GM18861 (cell line): ENCODE measurements around the gene SNCAIP.
"Not testable (repeated sequence)": the region's sequence is repeated elsewhere in the genome, so short reads cannot be mapped to it uniquely, and the experiment has no call there.

ENCODE experiments used
- ATAC-seq: cut with Tn5 transposase; IDR thresholded peaks from one replicate; pipeline ENCODE4 v1.9.1; 2021; ENCODE audit not compliant: unreplicated experiment

Gene SNCAIP

GRCh38 chr5:122354293-122354692 is 42.3 kb downstream of the SNCAIP start:
- ATAC-seq: no peak

GRCh38 chr5:122355324-122355723 is 43.3 kb downstream of the SNCAIP start:
- ATAC-seq: no peak

- no peak for ATAC-seq
Observed at GRCh38 chr5:122356855-122357254, 44.8 kb downstream of the SNCAIP start.

- no peak for ATAC-seq
Observed at GRCh38 chr5:122358372-122358979, 46.4 kb downstream of the SNCAIP start.

GRCh38 chr5:122362361-122362760 is 50.3 kb downstream of the SNCAIP start:
- ATAC-seq: no peak

- ATAC-seq: no peak
Observed at GRCh38 chr5:122363623-122364022, 51.6 kb downstream of the SNCAIP start.

- ATAC-seq: no peak
Observed at GRCh38 chr5:122366501-122366900, 54.5 kb downstream of the SNCAIP start.

GRCh38 chr5:122367456-122367855 is 55.4 kb downstream of the SNCAIP start:
- no peak for ATAC-seq

GRCh38 chr5:122368510-122369251 is 56.6 kb downstream of the SNCAIP start:
- ATAC-seq: no peak

GRCh38 chr5:122369253-122369815 is 57.3 kb downstream of the SNCAIP start:
- no peak for ATAC-seq

GRCh38 chr5:122371511-122372151 is 59.6 kb downstream of the SNCAIP start:
- no peak for ATAC-seq

- ATAC-seq: no peak
Observed at GRCh38 chr5:122374110-122374509, 62.1 kb downstream of the SNCAIP start.

GRCh38 chr5:122375801-122376200 is 63.8 kb downstream of the SNCAIP start:
- ATAC-seq: no peak

- ATAC-seq: no peak
Observed at GRCh38 chr5:122376250-122376649, 64.2 kb downstream of the SNCAIP start.

GRCh38 chr5:122377026-122377425 is 65.0 kb downstream of the SNCAIP start:
- no peak for ATAC-seq

GRCh38 chr5:122382938-122383337 is 70.9 kb downstream of the SNCAIP start:
- ATAC-seq: not testable (repeated sequence)

- ATAC-seq: no peak
Observed at GRCh38 chr5:122384739-122385235, 72.8 kb downstream of the SNCAIP start.

- ATAC-seq: no peak
Observed at GRCh38 chr5:122385286-122385685, 73.2 kb downstream of the SNCAIP start.

- ATAC-seq: no peak
Observed at GRCh38 chr5:122385808-122386207, 73.8 kb downstream of the SNCAIP start.

- no peak for ATAC-seq
Observed at GRCh38 chr5:122390154-122390553, 78.1 kb downstream of the SNCAIP start.

- ATAC-seq: no peak
Observed at GRCh38 chr5:122390694-122391093, 78.7 kb downstream of the SNCAIP start.

- no peak for ATAC-seq
Observed at GRCh38 chr5:122391621-122392020, 79.6 kb downstream of the SNCAIP start.
